K562 (cell line): Measurements from ENCODE around the gene C22orf39. TPM values are rescaled to one million over a fixed set of nuclear protein-coding genes. Genes with fewer than 3 reads are reported as not detected.

Experiments
- ARID2 ChIP-seq: fragments of 450-650 bp; IDR thresholded peaks from 2 replicates; pipeline ENCODE4 v1.6.1; 2017; ENCODE audit warnings: antibody characterized with exemption, mild to moderate bottlenecking
- ARNT ChIP-seq, 2 experiments: fragments of 450-650 bp; IDR thresholded peaks; 2 replicates each; pipeline ENCODE4 v1.6.1; 2016; ENCODE audit warnings: mild to moderate bottlenecking in 1 of 2
- FOXM1 ChIP-seq, 2 experiments: fragments of 450-650 bp in 1 of 2; sonication (generic) in 1 of 2; formaldehyde crosslinking in 1 of 2; IDR thresholded peaks; 2 replicates each; pipeline versions ENCODE4 v1.6.1 to v1.9.0; 2017 to 2022; ENCODE audit warnings: low read depth in 2 of 2, mild to moderate bottlenecking in 2 of 2, missing genetic modification reagents in 1 of 2, moderate library complexity in 1 of 2
- GATAD2A ChIP-seq: fragments of 450-650 bp; IDR thresholded peaks from 2 replicates; pipeline ENCODE4 v1.6.1; 2017
- GATAD2B ChIP-seq: fragments of 450-650 bp; IDR thresholded peaks from 2 replicates; pipeline ENCODE4 v1.6.1; 2017; ENCODE audit warnings: mild to moderate bottlenecking, borderline replicate concordance
- KDM1A ChIP-seq, 2 experiments: fragments of 450-650 bp; IDR thresholded peaks; 2 replicates each; pipeline ENCODE4 v1.6.1; 2016; ENCODE audit warnings: mild to moderate bottlenecking in 2 of 2
- MLX ChIP-seq, 2 experiments: fragments of 450-650 bp in 1 of 2; sonication (generic) in 1 of 2; formaldehyde crosslinking; conservative IDR thresholded peaks; 2 replicates each; pipeline versions ENCODE4 v1.4.0 to v1.8.1; 2020 to 2022; ENCODE audit warnings: mild to moderate bottlenecking in 1 of 2, missing genetic modification reagents in 1 of 2
- MNT ChIP-seq, 2 experiments: fragments of 450-650 bp; conservative IDR thresholded peaks; 2 replicates each; pipeline ENCODE4 v1.6.1; 2017; ENCODE audit warnings: mild to moderate bottlenecking in 2 of 2, moderate library complexity in 2 of 2
- NBN ChIP-seq: fragments of 450-650 bp; IDR thresholded peaks from 2 replicates; pipeline ENCODE4 v1.6.1; 2016; ENCODE audit warnings: low read depth, mild to moderate bottlenecking
- PCBP1 ChIP-seq: fragments of 200-400 bp; formaldehyde crosslinking; IDR thresholded peaks from 2 replicates; pipeline ENCODE4 v1.6.1; 2018; ENCODE audit warnings: mild to moderate bottlenecking, low read depth, low read length; ENCODE audit not compliant: poor library complexity, severe bottlenecking
- PURB ChIP-seq: sonication (generic); formaldehyde crosslinking; IDR thresholded peaks from 2 replicates; pipeline ENCODE4 v1.9.0; 2021; ENCODE audit warnings: low read depth, mild to moderate bottlenecking, missing genetic modification reagents
- PYGO2 ChIP-seq: fragments of 450-650 bp; IDR thresholded peaks from 2 replicates; pipeline ENCODE4 v1.6.1; 2016; ENCODE audit warnings: mild to moderate bottlenecking, missing genetic modification characterization, moderate library complexity, missing compliant biosample characterization
- SAP30 ChIP-seq: fragments of 200-600 bp; sonication (generic); IDR thresholded peaks from 2 replicates; pipeline ENCODE4 v1.6.1; 2012; ENCODE audit warnings: borderline replicate concordance, low read depth, mild to moderate bottlenecking, moderate library complexity, low read length, control low read depth, inconsistent platforms; ENCODE audit not compliant: insufficient read depth, poor library complexity, severe bottlenecking
- SP1 ChIP-seq: sonication (generic); formaldehyde crosslinking; IDR thresholded peaks from 2 replicates; pipeline ENCODE4 v1.8.1; 2022; ENCODE audit warnings: mild to moderate bottlenecking, missing genetic modification reagents
- SRF ChIP-seq, 2 experiments: fragments of 250-450, 450-650 bp in 1 of 2; sonication (Bioruptor Pico) in 1 of 2; sonication (generic) in 1 of 2; formaldehyde crosslinking; IDR thresholded peaks; 2 replicates each; pipeline versions ENCODE4 v1.5.0 to v1.5.1; 2020 to 2022; ENCODE audit warnings: mild to moderate bottlenecking in 1 of 2, missing genetic modification reagents in 1 of 2
- TAF15 ChIP-seq: fragments of 200-400 bp; formaldehyde crosslinking; IDR thresholded peaks from 2 replicates; pipeline ENCODE4 v1.6.1; 2017; ENCODE audit warnings: mild to moderate bottlenecking, low read depth, low read length, moderate library complexity
- TSC22D4 ChIP-seq: fragments of 450-650 bp; IDR thresholded peaks from 2 replicates; pipeline ENCODE4 v1.6.1; 2016; ENCODE audit warnings: missing genetic modification characterization, missing biosample characterization, control low read depth
- ZBTB11 ChIP-seq, 3 experiments: fragments of 200-800 bp in 1 of 3; fragments of 250-450 bp in 1 of 3; fragments of 450-650 bp in 1 of 3; sonication (Bioruptor Pico) in 1 of 3; sonication (Bioruptor generic) in 1 of 3; formaldehyde crosslinking in 1 of 3; IDR thresholded peaks; 2 replicates each; pipeline versions ENCODE4 v1.6.1 to v1.8.0; 2016 to 2022; ENCODE audit warnings: mild to moderate bottlenecking in 2 of 3, missing genetic modification characterization in 2 of 3, missing compliant biosample characterization in 1 of 3, moderate library complexity in 1 of 3
- ZEB2 ChIP-seq: fragments of 450-650 bp; IDR thresholded peaks from 2 replicates; pipeline ENCODE4 v1.6.1; 2016
- ZNF354B ChIP-seq: fragments of 250-450 bp; sonication (Bioruptor Pico); IDR thresholded peaks from 2 replicates; pipeline ENCODE4 v1.4.0; 2020
- ZNF561 ChIP-seq: fragments of 450-650 bp; formaldehyde crosslinking; conservative IDR thresholded peaks from 2 replicates; pipeline ENCODE4 v1.4.0; 2020; ENCODE audit warnings: mild to moderate bottlenecking, moderate library complexity
- polyA plus RNA-seq, 8 experiments: library from polyadenylated mRNA; depleted of rRNA in 4 of 8; stranded (reverse) in 5 of 8; unstranded in 3 of 8; fragments of >200 nt; fragmentation: Nextera tagmentation in 2 of 8; fragmentation: Illumina TruSeq in 1 of 8; extraction: Ambion mirVana in 2 of 8; extraction: Trizol in 1 of 8; gene quantifications; 2 replicates each; pipeline versions ENCODE4 v1.2.1 to v1.2.3, GENCODE V29; 2011 to 2014; ENCODE audit warnings: inconsistent platforms in 1 of 8, missing spikeins in 1 of 8
- total RNA-seq, 7 experiments: library from RNA; depleted of rRNA in 6 of 7; stranded (reverse); fragments of >200 nt in 6 of 7; fragmentation: Illumina TruSeq in 2 of 7; extraction: Trizol in 2 of 7; gene quantifications; 2 replicates each; pipeline versions ENCODE4 v1.2.1 to v1.2.3, GENCODE V29; 2011 to 2021; ENCODE audit warnings: low replicate concordance in 1 of 7

Gene C22orf39
- total and polyA plus RNA-seq, 9 of the 15 experiments (the other 6 are each of a cell fraction or from before 2014, with no cell fraction given), result 20.4 to 139 (median 66.8) TPM

- peak in 1 of 2 experiments; percentile 86 for TF ChIP-seq MNT (conservative IDR thresholded peaks at IDR 0.05)
- TF ChIP-seq PCBP1, result no peak
- TF ChIP-seq GATAD2B, result peak; percentile 95
- peak; percentile 94 for TF ChIP-seq FOXM1 (IDR thresholded peaks at IDR 0.05; ENCODE audit: low read depth)
- TF ChIP-seq FOXM1 (CRISPR knock-in tag; IDR thresholded peaks at IDR 0.05; ENCODE audit: low read depth), result no peak
- TF ChIP-seq ZNF354B (CRISPR knock-in tag), result 0 out of 2 replicates have a peak, but pooled peaks have one; percentile 44
- peak in 1 of 2 experiments; percentile 96; a peak in 1 of 4 replicates for TF ChIP-seq SRF (CRISPR knock-in tag; IDR thresholded peaks at IDR 0.05)
- TF ChIP-seq SP1 (CRISPR knock-in tag), result peak; percentile 92
- TF ChIP-seq TSC22D4 (tag), result peak; percentile 96; the same call in 1 of the 2 replicates
- peak; percentile 92 to 98; a peak in 3 of 4 replicates for TF ChIP-seq ARNT (IDR thresholded peaks at IDR 0.05)
- no peak for TF ChIP-seq PURB
- peak in 1 of 2 experiments; percentile 83; a peak in 2 of 4 replicates for TF ChIP-seq MLX (CRISPR knock-in tag; conservative IDR thresholded peaks at IDR 0.05)
- peak; percentile 95 for TF ChIP-seq ZEB2
- peak; percentile 97; the same call in 1 of the 2 replicates for TF ChIP-seq NBN
- no peak for TF ChIP-seq ZNF561
- TF ChIP-seq PYGO2 (tag), result peak; percentile 46; the same call in 1 of the 2 replicates
- peak in 1 of 3 experiments; percentile 93; a peak in 3 of 6 replicates for TF ChIP-seq ZBTB11 (CRISPR knock-in tag; IDR thresholded peaks at IDR 0.05)
- no peak for TF ChIP-seq ARID2
- TF ChIP-seq KDM1A (IDR thresholded peaks at IDR 0.05), result peak in 1 of 2 experiments; percentile 72
- TF ChIP-seq TAF15, result no peak
- peak; percentile 76 for TF ChIP-seq SAP30
- TF ChIP-seq GATAD2A, result no peak
These were observed 50.4 kb downstream of the C22orf39 start (continued) for GRCh38 chr22:19396934-19397733.
